Caco-2 (cell line): ENCODE data around the gene PPME1. TPM values are rescaled to one million over a fixed set of nuclear protein-coding genes. Genes with fewer than 3 reads are reported as not detected.
A peak's percentile ranks its signal among the peaks of the same experiment; 100 is the strongest.
"Not testable (repeated sequence)": the region's sequence is repeated elsewhere in the genome, so short reads cannot be mapped to it uniquely, and the experiment has no call there.

Experiments
- BruUV-seq: library from RNA; stranded (reverse); fragments of 400-500 nt; replicated peaks from 2 replicates; lab custom pipeline; 2021; lab: Mats Ljungman, UMichigan
- CTCF ChIA-PET: fragments of 300-600 bp; sonication (Branson Sonifier 250); formaldehyde crosslinking; loops from one replicate; lab custom pipeline; 2022; ENCODE audit warnings: antibody characterized with exemption; lab: Charles Lee
- POLR2A ChIA-PET: fragments of 300-600 bp; sonication (Branson Sonifier 250); formaldehyde crosslinking; loops from one replicate; lab custom pipeline; 2022; ENCODE audit warnings: antibody characterized with exemption; lab: Charles Lee
- DNase-seq, 2 experiments: peaks; one replicate each; pipeline versions ENCODE4 v3.0.0 to v3.0.0-alpha.2; 2020 to 2022
- H3K27me3 ChIP-seq: replicated peaks from 2 replicates; pipeline ENCODE4 v1.6.0; 2011; ENCODE audit warnings: low read length; ENCODE audit not compliant: control insufficient read depth, insufficient read depth
- H3K36me3 ChIP-seq: 2 replicates; pipeline ENCODE4 v1.5.1; 2011; ENCODE audit warnings: low read length; ENCODE audit not compliant: control insufficient read depth, insufficient read depth
- H3K4me1 ChIP-seq: fragments of 250-450 bp; sonication (Bioruptor Pico); 2 replicates; pipeline ENCODE4 v1.5.1; 2020; ENCODE audit warnings: mild to moderate bottlenecking
- H3K4me3 ChIP-seq: 2 replicates; pipeline ENCODE4 v1.5.1; 2011; ENCODE audit warnings: low read depth, mild to moderate bottlenecking, control low read depth, low read length
- H3K9me3 ChIP-seq: fragments of 250-450 bp; sonication (Bioruptor Pico); 2 replicates; pipeline ENCODE4 v1.5.1; 2020; ENCODE audit warnings: mild to moderate bottlenecking, moderate library complexity
- H3K27ac Mint-ChIP-seq: one replicate; pipeline ENCODE4 v1.8.0; 2022; ENCODE audit warnings: mixed read lengths; ENCODE audit not compliant: unreplicated experiment
- H3K27me3 Mint-ChIP-seq: one replicate; pipeline ENCODE4 v1.8.0; 2022; ENCODE audit warnings: mixed read lengths; ENCODE audit not compliant: insufficient read depth, unreplicated experiment
- H3K36me3 Mint-ChIP-seq: one replicate; pipeline ENCODE4 v1.8.0; 2022; ENCODE audit warnings: mild to moderate bottlenecking, mixed read lengths; ENCODE audit not compliant: insufficient read depth, unreplicated experiment
- H3K4me1 Mint-ChIP-seq: one replicate; pipeline ENCODE4 v1.8.0; 2022; ENCODE audit warnings: low read depth, mixed read lengths; ENCODE audit not compliant: unreplicated experiment
- H3K4me3 Mint-ChIP-seq: one replicate; pipeline ENCODE4 v1.8.0; 2022; ENCODE audit warnings: mild to moderate bottlenecking, moderate library complexity, mixed read lengths; ENCODE audit not compliant: unreplicated experiment
- H3K9me3 Mint-ChIP-seq: one replicate; pipeline ENCODE4 v1.8.0; 2022; ENCODE audit warnings: mixed read lengths; ENCODE audit not compliant: unreplicated experiment
- CTCF ChIP-seq, 2 experiments: fragments of 200-600 bp in 1 of 2; IDR thresholded peaks; 1 replicate in 1 of 2; 2 replicates in 1 of 2; pipeline versions ENCODE4 v1.5.1 to v1.8.0; 2011 to 2022; ENCODE audit warnings: antibody characterized with exemption in 1 of 2, control low read depth in 1 of 2, inconsistent platforms in 1 of 2, low read depth in 1 of 2, low read length in 1 of 2, mild to moderate bottlenecking in 1 of 2, moderate library complexity in 1 of 2; ENCODE audit not compliant: insufficient read depth in 1 of 2, severe bottlenecking in 1 of 2, unreplicated experiment in 1 of 2
- intact Hi-C: fragments of 100-400 bp; cut with micrococcal nuclease; formaldehyde crosslinking; loops from one replicate; pipeline ENCODE4 v1.10.0; 2022; ENCODE audit not compliant: unreplicated experiment
- total RNA-seq: library from RNA; stranded (reverse); gene quantifications from 2 replicates; pipeline ENCODE4 v1.2.3, GENCODE V29; 2022

The PPME1 gene
- total RNA-seq, 1 experiment from 2014 or later: 109 TPM

- no peaks in the 10 kb centered on the region for H3K27me3 Mint-ChIP-seq
- H3K9me3 ChIP-seq: no peaks in the 10 kb centered on the region
- POLR2A ChIA-PET: interaction anchor here (1.0 to 1.9 kb wide), 4 partner anchors 11 to 355 kb away, joined by 3 to 42 read pairs (median 4); partner anchors contain the start of genes C2CD3, LIPT2 and PPME1
- peaks cover 31% of the 10 kb centered on the region for H3K36me3 Mint-ChIP-seq
- H3K4me1 ChIP-seq: peaks cover 71% of the 10 kb centered on the region
- DNase-seq: no peak
- H3K9me3 Mint-ChIP-seq: no peaks in the 10 kb centered on the region
- TSS peak; percentile 87 for BruUV-seq
- H3K4me3 ChIP-seq: no peak overlapping the region
- peak overlapping the region; percentile 95 for H3K27ac Mint-ChIP-seq
- intact Hi-C loops: loop anchor here (1.0 to 2.0 kb wide), 3 partner anchors 15 to 155 kb away; partner anchors contain the start of genes C2CD3, PPME1 and UCP2
- peaks cover 62% of the 10 kb centered on the region for H3K4me1 Mint-ChIP-seq
- TF ChIP-seq CTCF (IDR thresholded peaks at IDR 0.05; ENCODE audit: insufficient read depth in 1 of 2, low read depth in 1 of 2, low read length in 1 of 2, severe bottlenecking in 1 of 2, unreplicated experiment in 1 of 2): no peak
- CTCF ChIA-PET: interaction anchor here (0.5 to 1.6 kb wide), 2 partner anchors 33 to 564 kb away, joined by 3 to 14 read pairs; partner anchors contain the start of genes C2CD3 and PPME1
- 0 out of 2 replicates have a peak, but pooled peaks cover 2% of the 10 kb centered on the region for H3K36me3 ChIP-seq
- peak overlapping the region; percentile 62 for H3K4me3 Mint-ChIP-seq
- H3K27me3 ChIP-seq: no peaks in the 10 kb centered on the region
Measured at GRCh38 chr11:74138021-74138420, 33.1 kb upstream of the PPME1 start.

GRCh38 chr11:74138572-74138971 lies 32.5 kb upstream of the PPME1 start:
- Histone ChIP-seq H3K9me3 (no peaks in the 10 kb centered on the region), H3K27me3 (no peaks in the 10 kb centered on the region), H3K36me3 (0 out of 2 replicates have a peak, but pooled peaks cover 2% of the 10 kb centered on the region), H3K4me3 (no peak overlapping the region), H3K4me1 (peaks cover 67% of the 10 kb centered on the region)
- TF ChIP-seq CTCF (IDR thresholded peaks at IDR 0.05; ENCODE audit: insufficient read depth in 1 of 2, low read depth in 1 of 2, low read length in 1 of 2, severe bottlenecking in 1 of 2, unreplicated experiment in 1 of 2): no peak
- Mint-ChIP-seq H3K4me3 (peak overlapping the region; percentile 62), H3K27me3 (no peaks in the 10 kb centered on the region), H3K27ac (peak overlapping the region; percentile 95), H3K9me3 (no peaks in the 10 kb centered on the region), H3K4me1 (peaks cover 60% of the 10 kb centered on the region), H3K36me3 (peaks cover 26% of the 10 kb centered on the region)
- POLR2A ChIA-PET: interaction anchor here (0.9 to 1.9 kb wide), 7 partner anchors 11 to 354 kb away, joined by 3 to 42 read pairs (median 4); partner anchors contain the start of genes C2CD3, LIPT2, PPME1 and UCP2
- CTCF ChIA-PET: interaction anchor here (0.5 to 1.6 kb wide), 3 partner anchors 18 to 563 kb away, joined by 3 to 14 read pairs (median 3); partner anchors contain the start of genes C2CD3 and PPME1
- BruUV-seq: no TSS peak
- peak; percentile 75 to 82 for DNase-seq
- intact Hi-C loops: loop anchor here (1.0 to 2.0 kb wide), 3 partner anchors 15 to 156 kb away; partner anchors contain the start of genes C2CD3, PPME1 and UCP2

GRCh38 chr11:74139151-74139918 lies 31.8 kb upstream of the PPME1 start:
- intact Hi-C loops: loop anchor here (2.0 kb wide), 1 partner anchor 157 kb away; the partner anchor contains the start of gene UCP2
- Mint-ChIP-seq H3K9me3 (no peaks in the 10 kb centered on the region), H3K27me3 (no peaks in the 10 kb centered on the region), H3K27ac (peak overlapping the region; percentile 95), H3K4me3 (peak overlapping the region; percentile 62), H3K4me1 (peaks cover 55% of the 10 kb centered on the region), H3K36me3 (peaks cover 20% of the 10 kb centered on the region)
- no peaks in the 10 kb centered on the region for H3K9me3 ChIP-seq
- POLR2A ChIA-PET: interaction anchor here (0.6 to 1.9 kb wide), 8 partner anchors 10 to 354 kb away, joined by 3 to 42 read pairs (median 4); partner anchors contain the start of genes C2CD3, LIPT2, PPME1 and UCP2
- CTCF ChIA-PET: interaction anchor here (0.6 to 1.6 kb wide), 2 partner anchors 17 to 31 kb away, joined by 3 to 14 read pairs; partner anchors contain the start of genes C2CD3 and PPME1
- 0 out of 2 replicates have a peak, but pooled peaks cover 2% of the 10 kb centered on the region for H3K36me3 ChIP-seq
- no peak overlapping the region for H3K4me3 ChIP-seq
- TF ChIP-seq CTCF (IDR thresholded peaks at IDR 0.05; ENCODE audit: insufficient read depth in 1 of 2, low read depth in 1 of 2, low read length in 1 of 2, severe bottlenecking in 1 of 2, unreplicated experiment in 1 of 2): no peak
- BruUV-seq: no TSS peak
- DNase-seq: no peak
- peaks cover 59% of the 10 kb centered on the region for H3K4me1 ChIP-seq
- no peaks in the 10 kb centered on the region for H3K27me3 ChIP-seq

GRCh38 chr11:74139919-74140431 lies 31.1 kb upstream of the PPME1 start:
- Mint-ChIP-seq H3K36me3 (peaks cover 20% of the 10 kb centered on the region), H3K4me1 (peaks cover 55% of the 10 kb centered on the region), H3K27ac (peak overlapping the region; percentile 95)
- POLR2A ChIA-PET: interaction anchor here (1.9 kb wide), 1 partner anchor 17 kb away, joined by 5 read pairs; no protein-coding TSS in a partner anchor
- H3K4me1 ChIP-seq: peaks cover 54% of the 10 kb centered on the region
- H3K9me3 ChIP-seq, BruUV-seq, DNase-seq, H3K27me3 ChIP-seq, H3K4me3 ChIP-seq, CTCF ChIA-PET, H3K9me3 Mint-ChIP-seq, H3K4me3 Mint-ChIP-seq, H3K36me3 ChIP-seq, H3K27me3 Mint-ChIP-seq: not testable (repeated sequence)
- intact Hi-C loops: loop anchor here (2.0 kb wide), 1 partner anchor 157 kb away; the partner anchor contains the start of gene UCP2
